ENCODE results near the gene FSIP1. TPM values are rescaled to one million over a fixed set of nuclear protein-coding genes. Genes with fewer than 3 reads are reported as not detected.

FSIP1 gene
- total RNA-seq, 1 donor from 2014 or later = not detected

GRCh38 chr15:39685367-39685766, 97.3 kb downstream of the FSIP1 start:
- H3K4me1 ChIP-seq = no peaks in the 10 kb centered on the region
- H3K36me3 ChIP-seq = no peaks in the 10 kb centered on the region
- no peak for DNase-seq (ENCODE audit: low spot score in 2 of 2)
- no peaks in the 10 kb centered on the region for H3K27me3 ChIP-seq
- no peak overlapping the region for H3K4me3 ChIP-seq
- no peak for TF ChIP-seq CTCF (IDR thresholded peaks at IDR 0.05)
- H3K27ac ChIP-seq = no peak overlapping the region
- no peaks in the 10 kb centered on the region for H3K9me3 ChIP-seq
- intact Hi-C loops (cut with DNase I) = loop anchor here (2.0 kb wide), 1 partner anchor 291 kb away; no protein-coding TSS in a partner anchor

- Histone ChIP-seq H3K27ac (no peak overlapping the region), H3K9me3 (no peaks in the 10 kb centered on the region), H3K36me3 (no peaks in the 10 kb centered on the region), H3K4me1 (no peaks in the 10 kb centered on the region), H3K4me3 (no peak overlapping the region), H3K27me3 (no peaks in the 10 kb centered on the region)
- no peak for TF ChIP-seq CTCF (IDR thresholded peaks at IDR 0.05)
- intact Hi-C loops (cut with DNase I) = loop anchor here (2.0 kb wide), 1 partner anchor 293 kb away; no protein-coding TSS in a partner anchor
- no peak for DNase-seq (ENCODE audit: low spot score in 2 of 2)
Observed at GRCh38 chr15:39684233-39684632, 98.4 kb downstream of the FSIP1 start.

- intact Hi-C loops (cut with DNase I) = no loop called here
- no peak for DNase-seq (ENCODE audit: low spot score in 2 of 2)
- TF ChIP-seq CTCF (IDR thresholded peaks at IDR 0.05) = no peak
- no peaks in the 10 kb centered on the region for H3K9me3 ChIP-seq
- H3K4me3 ChIP-seq = no peak overlapping the region
- no peaks in the 10 kb centered on the region for H3K4me1 ChIP-seq
- no peak overlapping the region for H3K27ac ChIP-seq
- no peaks in the 10 kb centered on the region for H3K27me3 ChIP-seq
- H3K36me3 ChIP-seq = no peaks in the 10 kb centered on the region
Observed at GRCh38 chr15:39682366-39682765, 100.3 kb downstream of the FSIP1 start.

GRCh38 chr15:39680868-39681267, 101.8 kb downstream of the FSIP1 start:
- no peaks in the 10 kb centered on the region for H3K36me3 ChIP-seq
- TF ChIP-seq CTCF (IDR thresholded peaks at IDR 0.05) = no peak
- no peak for DNase-seq (ENCODE audit: low spot score in 2 of 2)
- H3K27ac ChIP-seq = no peak overlapping the region
- intact Hi-C loops (cut with DNase I) = no loop called here
- no peaks in the 10 kb centered on the region for H3K4me1 ChIP-seq
- no peaks in the 10 kb centered on the region for H3K27me3 ChIP-seq
- no peak overlapping the region for H3K4me3 ChIP-seq
- no peaks in the 10 kb centered on the region for H3K9me3 ChIP-seq

GRCh38 chr15:39672666-39673065, 110.0 kb downstream of the FSIP1 start:
- no peaks in the 10 kb centered on the region for H3K36me3 ChIP-seq
- no peak for TF ChIP-seq CTCF (IDR thresholded peaks at IDR 0.05)
- intact Hi-C loops (cut with DNase I) = no loop called here

GRCh38 chr15:39672184-39672583, 110.5 kb downstream of the FSIP1 start:
- Histone ChIP-seq H3K27me3 (no peaks in the 10 kb centered on the region), H3K4me1 (no peaks in the 10 kb centered on the region), H3K9me3 (no peaks in the 10 kb centered on the region), H3K36me3 (no peaks in the 10 kb centered on the region), H3K27ac (no peak overlapping the region), H3K4me3 (no peak overlapping the region)
- TF ChIP-seq CTCF (IDR thresholded peaks at IDR 0.05) = no peak
- no peak for DNase-seq (ENCODE audit: low spot score in 2 of 2)
- intact Hi-C loops (cut with DNase I) = no loop called here

More at GRCh38 chr15:39672666-39673065, 110.0 kb downstream of the FSIP1 start:
- Histone ChIP-seq H3K27ac (no peak overlapping the region), H3K27me3 (no peaks in the 10 kb centered on the region), H3K4me3 (no peak overlapping the region), H3K4me1 (no peaks in the 10 kb centered on the region), H3K9me3 (no peaks in the 10 kb centered on the region)
- no peak for DNase-seq (ENCODE audit: low spot score in 2 of 2)
